GM19099 (cell line): ENCODE measurements around the gene SLC4A9.

Experiments
- POLR2A ChIP-seq: IDR thresholded peaks from 3 replicates; pipeline ENCODE4 v1.6.1; 2011; ENCODE audit warnings: low read depth; ENCODE audit not compliant: insufficient read length; ENCODE audit errors: extremely low read depth

SLC4A9 gene, protein sequence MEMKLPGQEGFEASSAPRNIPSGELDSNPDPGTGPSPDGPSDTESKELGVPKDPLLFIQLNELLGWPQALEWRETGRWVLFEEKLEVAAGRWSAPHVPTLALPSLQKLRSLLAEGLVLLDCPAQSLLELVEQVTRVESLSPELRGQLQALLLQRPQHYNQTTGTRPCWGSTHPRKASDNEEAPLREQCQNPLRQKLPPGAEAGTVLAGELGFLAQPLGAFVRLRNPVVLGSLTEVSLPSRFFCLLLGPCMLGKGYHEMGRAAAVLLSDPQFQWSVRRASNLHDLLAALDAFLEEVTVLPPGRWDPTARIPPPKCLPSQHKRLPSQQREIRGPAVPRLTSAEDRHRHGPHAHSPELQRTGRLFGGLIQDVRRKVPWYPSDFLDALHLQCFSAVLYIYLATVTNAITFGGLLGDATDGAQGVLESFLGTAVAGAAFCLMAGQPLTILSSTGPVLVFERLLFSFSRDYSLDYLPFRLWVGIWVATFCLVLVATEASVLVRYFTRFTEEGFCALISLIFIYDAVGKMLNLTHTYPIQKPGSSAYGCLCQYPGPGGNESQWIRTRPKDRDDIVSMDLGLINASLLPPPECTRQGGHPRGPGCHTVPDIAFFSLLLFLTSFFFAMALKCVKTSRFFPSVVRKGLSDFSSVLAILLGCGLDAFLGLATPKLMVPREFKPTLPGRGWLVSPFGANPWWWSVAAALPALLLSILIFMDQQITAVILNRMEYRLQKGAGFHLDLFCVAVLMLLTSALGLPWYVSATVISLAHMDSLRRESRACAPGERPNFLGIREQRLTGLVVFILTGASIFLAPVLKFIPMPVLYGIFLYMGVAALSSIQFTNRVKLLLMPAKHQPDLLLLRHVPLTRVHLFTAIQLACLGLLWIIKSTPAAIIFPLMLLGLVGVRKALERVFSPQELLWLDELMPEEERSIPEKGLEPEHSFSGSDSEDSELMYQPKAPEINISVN

DNA sequence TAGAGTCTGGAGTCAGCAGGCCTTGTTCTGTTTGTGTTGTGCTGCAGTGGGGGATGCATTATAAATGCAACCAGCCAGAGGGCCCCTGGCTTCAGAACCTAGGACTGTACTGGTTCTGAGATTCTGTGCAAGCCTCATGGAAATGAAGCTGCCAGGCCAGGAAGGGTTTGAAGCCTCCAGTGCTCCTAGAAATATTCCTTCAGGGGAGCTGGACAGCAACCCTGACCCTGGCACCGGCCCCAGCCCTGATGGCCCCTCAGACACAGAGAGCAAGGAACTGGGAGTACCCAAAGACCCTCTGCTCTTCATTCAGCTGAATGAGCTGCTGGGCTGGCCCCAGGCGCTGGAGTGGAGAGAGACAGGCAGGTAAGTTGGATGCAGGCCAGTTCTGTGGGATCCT, at the start of gene SLC4A9:
SLC4A9 (plus strand) TSS at position 94 of the 400 bp plus-strand sequence; CDS start at position 137, 43 bp downstream.
- TF ChIP-seq POLR2A, result no peak

DNA sequence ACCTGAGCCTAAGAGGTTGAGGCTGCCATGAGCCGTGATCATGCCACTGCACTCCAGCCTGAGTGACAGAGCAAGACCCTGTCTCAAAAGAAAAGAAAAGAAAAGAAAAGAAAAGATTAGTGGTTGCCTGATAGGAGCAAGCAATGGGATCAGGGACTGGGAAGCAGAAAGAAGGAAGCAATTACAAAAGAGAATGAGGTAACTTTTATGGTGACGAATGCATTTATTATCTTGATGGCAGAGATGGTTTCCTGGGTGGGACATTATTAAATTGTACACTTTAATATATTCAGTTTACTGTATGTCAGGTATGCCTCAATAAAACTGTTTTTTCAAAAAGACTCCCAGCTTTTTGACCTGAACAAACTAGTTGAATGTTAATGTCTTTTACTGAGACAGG, 49.6 kb upstream of the SLC4A9 start:
- TF ChIP-seq POLR2A, result no peak

DNA sequence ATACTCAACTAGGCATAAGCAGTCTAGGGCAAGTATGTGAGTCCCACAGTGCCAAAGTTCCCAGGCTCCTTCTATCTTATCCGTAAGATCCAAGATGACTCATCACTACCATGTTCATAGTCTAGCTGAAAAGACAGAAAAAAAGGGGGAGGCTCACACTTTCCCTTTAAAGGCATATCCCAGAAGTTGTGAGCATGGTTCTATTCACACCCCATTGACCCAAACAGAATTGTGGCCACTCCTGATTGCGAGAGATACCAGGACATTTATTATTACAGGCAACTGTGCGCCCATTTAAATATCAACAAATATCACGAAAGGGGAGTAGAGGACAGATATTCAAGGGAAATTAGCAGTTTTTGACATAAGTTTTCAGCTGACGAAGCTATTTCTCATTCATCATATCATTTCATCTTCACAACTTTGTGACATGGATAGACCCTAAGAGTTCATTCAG, 49.0 kb upstream of the SLC4A9 start:
- no peak for TF ChIP-seq POLR2A

DNA sequence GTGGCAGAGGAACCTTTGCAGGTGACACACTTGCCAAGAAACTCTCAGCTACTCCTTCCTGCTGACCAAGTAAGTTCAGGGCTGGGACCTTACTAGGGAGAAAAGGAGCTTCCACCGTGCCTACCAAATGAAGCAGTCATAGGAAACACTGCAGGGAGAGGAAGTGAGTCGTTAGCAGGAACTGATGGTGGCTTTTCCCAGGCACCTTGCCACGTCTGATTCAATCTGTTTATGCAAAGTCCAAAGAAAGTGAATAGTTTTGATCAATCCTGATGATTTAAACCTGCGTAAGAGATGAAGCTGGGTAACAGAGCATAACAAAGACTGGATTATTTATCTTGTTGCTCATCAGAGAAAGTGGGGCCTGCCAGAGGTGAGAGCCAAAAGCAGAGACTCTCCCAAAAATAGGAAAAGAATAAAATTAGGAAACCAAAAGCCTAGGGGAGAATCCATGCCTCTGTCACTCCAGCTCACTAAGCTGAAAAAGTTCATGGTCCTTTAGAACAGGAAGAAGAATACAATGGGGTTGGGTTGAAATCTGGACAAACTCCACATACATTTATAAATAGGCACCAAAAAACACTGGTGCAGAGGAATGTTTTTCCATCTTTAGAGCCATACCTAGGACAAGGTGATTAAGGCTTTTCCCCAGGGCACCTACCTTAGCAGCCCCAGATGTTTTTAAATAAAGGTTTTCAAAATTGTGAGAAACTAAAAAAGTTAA, 47.8 kb upstream of the SLC4A9 start:
- TF ChIP-seq POLR2A, result no peak

DNA sequence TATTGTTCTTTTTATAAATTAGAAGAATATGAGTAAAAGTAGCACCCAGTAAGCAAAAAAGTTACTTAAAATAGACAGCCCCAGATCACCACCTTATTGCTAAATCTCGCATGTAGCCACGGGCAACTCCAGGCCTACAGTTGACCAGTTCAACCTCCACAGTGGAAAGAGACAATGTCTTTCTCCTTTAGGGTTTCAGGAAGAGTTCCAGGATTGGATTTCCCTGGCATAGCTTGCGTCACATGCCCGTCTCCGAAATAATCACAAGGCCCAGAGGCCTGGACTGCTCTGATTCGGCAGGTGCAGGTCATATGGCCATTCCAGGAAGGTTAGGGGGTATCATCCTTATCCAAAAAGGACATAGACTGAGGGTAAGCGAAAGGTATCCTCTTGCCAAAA, 47.2 kb upstream of the SLC4A9 start:
- no peak for TF ChIP-seq POLR2A

DNA sequence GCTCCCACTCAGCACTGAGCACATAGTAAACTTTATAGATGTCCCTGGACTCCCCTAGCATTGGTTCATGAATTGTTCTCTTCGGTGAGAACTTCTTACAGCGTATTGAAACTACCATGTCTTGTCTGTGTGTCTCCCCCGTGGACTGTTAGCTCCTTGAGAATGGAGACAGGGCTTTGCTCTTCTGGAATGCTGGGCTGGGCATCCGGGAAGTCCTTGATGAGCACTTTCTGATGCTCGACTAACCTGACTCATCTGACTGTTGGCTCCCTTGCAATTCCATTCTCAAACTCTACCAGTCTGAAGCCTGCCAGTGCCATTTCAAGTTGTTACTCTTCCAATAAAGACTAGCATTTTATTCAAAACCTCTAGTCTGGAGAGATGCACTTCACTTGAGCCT, 42.1 kb upstream of the SLC4A9 start:
- TF ChIP-seq POLR2A, result no peak

DNA sequence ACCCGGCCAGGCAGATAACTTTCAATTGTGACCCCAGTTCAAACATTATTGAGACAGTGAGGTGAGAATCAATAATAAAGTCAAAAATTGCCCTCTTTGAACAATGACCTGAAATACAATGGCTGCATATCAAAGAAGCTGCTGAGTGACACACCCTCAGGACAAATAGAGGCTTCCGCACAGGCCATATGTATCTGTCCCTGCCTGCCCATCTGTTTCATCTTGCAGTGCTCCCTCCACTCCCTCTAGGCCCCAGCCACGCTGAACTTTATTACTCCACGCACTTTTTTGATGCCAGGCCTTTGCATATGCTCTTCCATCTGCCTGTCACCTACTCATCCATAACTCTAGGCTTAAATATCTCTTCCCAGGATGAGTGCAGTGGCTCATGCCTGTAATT, 41.2 kb upstream of the SLC4A9 start:
- no peak for TF ChIP-seq POLR2A

DNA sequence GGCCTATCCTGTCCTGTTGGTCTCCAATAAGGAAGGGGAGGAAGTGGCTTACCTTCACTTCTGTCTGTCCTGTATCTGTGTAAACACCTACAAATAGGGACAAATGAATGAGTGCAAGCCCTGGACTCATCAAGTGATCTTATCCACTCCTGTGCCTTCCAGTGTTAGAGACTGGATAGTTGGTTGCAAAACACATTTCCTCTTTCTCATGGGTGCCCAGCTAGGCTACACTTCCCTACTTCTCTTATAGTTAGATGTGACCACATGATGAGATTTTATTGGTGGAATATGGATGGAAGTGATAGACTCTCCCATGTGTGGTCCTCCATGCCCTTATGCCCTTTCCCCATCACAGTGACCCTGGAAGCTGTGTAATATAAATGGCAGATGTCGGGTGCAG, 40.2 kb upstream of the SLC4A9 start:
- no peak for TF ChIP-seq POLR2A

DNA sequence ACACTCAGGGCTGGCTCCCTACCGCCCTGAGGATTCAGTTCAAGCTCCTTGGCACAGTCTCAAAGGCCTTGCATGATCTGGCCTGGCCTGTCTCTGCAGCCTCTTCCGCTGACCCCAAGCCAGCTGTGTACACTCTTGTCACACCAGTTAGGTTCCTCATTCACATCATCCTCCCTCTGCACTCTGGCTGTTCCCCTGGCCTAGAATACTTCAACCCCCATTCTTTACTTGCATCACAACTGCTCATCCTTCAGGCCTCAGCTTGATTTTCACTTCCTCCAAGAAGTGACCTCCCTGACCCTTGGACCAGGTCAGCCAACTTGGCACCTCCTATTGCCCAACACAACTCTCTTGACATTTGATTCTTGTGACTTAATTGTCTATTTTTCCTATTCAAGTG, 38.2 kb upstream of the SLC4A9 start:
- no peak for TF ChIP-seq POLR2A

DNA sequence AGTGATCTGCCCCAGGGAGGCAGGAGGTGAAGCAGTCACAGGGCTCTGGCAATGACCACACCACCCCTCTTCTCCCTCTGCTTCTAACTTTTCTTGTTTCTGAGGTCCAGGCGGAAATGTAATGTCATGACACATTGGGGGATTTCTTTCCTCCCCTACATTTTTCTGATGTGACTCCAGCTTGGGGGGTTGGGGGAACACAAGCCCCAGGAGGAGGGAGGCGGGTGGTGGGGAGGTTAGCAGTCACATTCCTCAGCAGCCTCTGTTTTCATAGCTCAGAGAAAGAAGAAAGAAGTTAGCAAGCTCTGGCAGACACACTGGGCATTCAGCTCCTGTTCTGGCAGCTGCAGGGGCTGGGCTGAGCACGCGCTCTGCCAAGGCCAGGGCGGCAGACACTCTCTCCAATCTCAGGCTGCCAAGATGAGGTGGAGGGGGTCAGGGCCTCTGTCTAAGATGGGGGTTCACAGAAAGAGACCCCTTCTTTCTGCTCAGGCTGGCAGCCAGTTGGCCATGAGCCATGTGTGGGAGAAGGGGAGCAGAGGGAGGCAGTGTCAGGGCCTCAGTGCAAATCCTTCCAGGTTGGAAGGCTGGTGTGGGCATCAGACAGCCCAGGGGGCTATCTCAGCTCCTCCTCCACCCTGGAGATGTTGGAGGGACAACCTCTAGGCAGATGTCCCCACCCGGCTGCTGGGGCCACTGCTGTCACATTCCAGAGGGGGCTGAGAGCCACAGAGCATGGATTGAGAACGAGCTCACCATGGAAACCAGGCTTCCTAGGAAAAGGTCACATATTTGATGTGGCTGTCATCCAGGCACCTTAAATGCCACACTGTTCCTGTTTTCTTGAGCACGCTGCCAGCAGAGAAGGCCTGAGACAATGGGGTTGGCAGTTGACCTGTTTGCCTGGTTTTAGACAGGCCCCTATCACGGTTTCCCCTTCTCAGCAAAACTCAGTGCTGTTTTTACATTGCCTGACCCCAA, 37.0 kb upstream of the SLC4A9 start:
- TF ChIP-seq POLR2A, result no peak

DNA sequence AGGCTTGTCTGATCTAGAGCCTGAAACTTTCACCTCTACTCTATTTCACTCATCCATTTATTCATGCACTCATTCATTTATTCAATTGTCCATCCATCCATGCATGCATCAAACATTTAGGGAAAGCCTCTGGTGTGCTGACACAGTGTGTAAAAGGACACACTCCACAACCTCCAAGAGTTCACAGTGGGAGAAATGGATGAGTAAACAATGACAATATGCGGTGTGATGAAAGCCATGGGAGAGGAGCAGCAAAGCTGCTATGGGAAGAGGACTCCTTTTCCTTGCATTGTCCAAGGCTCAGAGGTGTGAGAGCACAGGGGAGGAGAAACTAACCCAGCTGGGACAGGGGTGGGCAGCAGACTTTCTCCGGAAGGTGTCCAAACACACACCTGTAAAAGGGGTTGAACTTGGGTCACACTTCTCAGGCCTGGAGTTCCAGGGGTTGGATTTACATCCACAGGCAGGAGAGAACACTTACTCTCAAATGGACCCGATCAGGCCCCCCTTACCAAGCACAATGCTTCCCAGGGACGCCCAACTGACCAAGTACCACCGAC, 35.9 kb upstream of the SLC4A9 start:
- TF ChIP-seq POLR2A, result no peak

DNA sequence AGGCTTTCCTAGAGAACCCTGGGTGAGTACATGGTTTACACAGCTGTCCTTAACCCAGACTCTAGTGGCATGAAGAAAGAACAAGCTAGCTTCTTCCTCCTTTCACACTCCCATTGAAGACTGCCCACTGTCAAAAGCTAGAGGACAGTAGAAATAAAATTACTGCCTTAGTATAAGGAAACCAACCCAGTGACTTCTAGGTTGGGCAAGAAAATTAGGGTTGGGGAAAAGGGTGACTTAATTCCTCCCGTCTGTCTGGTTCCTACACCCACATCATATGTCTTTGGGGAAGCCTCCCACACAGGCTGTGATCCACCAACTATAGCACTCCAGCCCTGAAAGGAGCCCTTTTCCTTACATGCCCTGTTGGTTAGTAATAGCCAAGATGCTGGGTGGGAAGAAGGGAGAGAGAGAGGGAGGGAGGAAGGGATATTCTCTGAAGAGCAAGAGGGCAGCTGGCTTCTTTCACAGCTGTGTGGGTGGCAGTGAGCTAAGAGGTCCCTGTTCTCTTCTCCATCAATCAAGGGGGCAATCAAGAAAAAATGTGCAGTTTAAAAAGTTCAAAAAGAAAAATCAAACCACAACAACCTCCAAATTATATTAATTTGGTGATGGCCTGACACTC, 35.3 kb upstream of the SLC4A9 start:
- no peak for TF ChIP-seq POLR2A

DNA sequence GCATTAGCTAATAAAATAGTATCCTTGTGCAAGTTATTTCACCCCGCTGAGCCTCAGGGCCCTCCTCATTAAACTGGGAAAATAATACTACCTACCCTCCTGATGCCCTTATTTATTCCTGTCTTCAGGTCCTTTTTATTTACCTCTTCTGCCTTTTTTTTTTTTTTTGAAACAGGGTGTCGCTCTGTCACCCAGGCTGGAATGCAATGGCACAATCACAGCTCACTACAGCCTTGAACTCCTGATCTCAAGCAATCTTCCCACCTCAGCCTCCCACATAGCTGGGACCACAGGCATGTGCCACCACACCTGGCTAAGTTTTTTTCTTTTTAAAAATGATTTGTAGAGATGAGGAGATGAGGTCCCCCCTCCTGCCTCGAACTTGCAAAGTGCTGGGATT, 34.5 kb upstream of the SLC4A9 start:
- TF ChIP-seq POLR2A, result no peak
